ENCODE measurements around the gene MTERF4. TPM values are rescaled to one million over a fixed set of nuclear protein-coding genes. Genes with fewer than 3 reads are reported as not detected.
A peak's percentile ranks its signal among the peaks of the same experiment; 100 is the strongest.

The MTERF4 gene
- total and polyA plus RNA-seq, 2 of the 13 experiments (the other 11 are each of a cell fraction or from before 2014, with no cell fraction given), result 50.5 to 59.8 TPM

DNA sequence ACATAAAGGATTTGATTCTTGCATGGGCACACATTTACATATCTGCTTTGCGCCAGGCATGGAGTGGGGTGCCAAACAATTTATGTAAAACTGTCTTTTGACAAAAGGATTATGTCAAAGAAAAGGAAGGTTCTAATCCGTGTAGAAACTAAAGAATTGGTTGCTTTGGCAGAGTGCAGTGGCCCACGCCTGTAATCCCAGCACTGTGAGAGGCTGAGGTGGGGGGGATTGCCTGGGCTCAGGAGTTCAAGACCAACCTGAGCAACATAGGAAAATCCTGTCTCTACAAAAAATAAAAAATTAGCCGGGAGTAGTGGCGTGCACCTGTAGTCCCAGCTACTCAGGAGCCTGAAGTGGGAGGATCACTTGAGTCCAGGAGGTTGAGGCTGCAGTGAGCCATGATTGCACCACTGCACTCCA, 1.1 kb upstream of the MTERF4 start (continued):
- TF ChIP-seq, protein P1, sequence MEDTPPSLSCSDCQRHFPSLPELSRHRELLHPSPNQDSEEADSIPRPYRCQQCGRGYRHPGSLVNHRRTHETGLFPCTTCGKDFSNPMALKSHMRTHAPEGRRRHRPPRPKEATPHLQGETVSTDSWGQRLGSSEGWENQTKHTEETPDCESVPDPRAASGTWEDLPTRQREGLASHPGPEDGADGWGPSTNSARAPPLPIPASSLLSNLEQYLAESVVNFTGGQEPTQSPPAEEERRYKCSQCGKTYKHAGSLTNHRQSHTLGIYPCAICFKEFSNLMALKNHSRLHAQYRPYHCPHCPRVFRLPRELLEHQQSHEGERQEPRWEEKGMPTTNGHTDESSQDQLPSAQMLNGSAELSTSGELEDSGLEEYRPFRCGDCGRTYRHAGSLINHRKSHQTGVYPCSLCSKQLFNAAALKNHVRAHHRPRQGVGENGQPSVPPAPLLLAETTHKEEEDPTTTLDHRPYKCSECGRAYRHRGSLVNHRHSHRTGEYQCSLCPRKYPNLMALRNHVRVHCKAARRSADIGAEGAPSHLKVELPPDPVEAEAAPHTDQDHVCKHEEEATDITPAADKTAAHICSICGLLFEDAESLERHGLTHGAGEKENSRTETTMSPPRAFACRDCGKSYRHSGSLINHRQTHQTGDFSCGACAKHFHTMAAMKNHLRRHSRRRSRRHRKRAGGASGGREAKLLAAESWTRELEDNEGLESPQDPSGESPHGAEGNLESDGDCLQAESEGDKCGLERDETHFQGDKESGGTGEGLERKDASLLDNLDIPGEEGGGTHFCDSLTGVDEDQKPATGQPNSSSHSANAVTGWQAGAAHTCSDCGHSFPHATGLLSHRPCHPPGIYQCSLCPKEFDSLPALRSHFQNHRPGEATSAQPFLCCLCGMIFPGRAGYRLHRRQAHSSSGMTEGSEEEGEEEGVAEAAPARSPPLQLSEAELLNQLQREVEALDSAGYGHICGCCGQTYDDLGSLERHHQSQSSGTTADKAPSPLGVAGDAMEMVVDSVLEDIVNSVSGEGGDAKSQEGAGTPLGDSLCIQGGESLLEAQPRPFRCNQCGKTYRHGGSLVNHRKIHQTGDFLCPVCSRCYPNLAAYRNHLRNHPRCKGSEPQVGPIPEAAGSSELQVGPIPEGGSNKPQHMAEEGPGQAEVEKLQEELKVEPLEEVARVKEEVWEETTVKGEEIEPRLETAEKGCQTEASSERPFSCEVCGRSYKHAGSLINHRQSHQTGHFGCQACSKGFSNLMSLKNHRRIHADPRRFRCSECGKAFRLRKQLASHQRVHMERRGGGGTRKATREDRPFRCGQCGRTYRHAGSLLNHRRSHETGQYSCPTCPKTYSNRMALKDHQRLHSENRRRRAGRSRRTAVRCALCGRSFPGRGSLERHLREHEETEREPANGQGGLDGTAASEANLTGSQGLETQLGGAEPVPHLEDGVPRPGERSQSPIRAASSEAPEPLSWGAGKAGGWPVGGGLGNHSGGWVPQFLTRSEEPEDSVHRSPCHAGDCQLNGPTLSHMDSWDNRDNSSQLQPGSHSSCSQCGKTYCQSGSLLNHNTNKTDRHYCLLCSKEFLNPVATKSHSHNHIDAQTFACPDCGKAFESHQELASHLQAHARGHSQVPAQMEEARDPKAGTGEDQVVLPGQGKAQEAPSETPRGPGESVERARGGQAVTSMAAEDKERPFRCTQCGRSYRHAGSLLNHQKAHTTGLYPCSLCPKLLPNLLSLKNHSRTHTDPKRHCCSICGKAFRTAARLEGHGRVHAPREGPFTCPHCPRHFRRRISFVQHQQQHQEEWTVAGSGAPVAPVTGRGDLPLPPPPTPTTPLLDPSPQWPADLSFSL (CRISPR knock-in tag; IDR thresholded peaks at IDR 0.05), result no peak
- TF ChIP-seq U2AF1 (optimal IDR thresholded peaks at IDR 0.05; ENCODE audit: low read depth, low read length) (no peak), TGIF2 (CRISPR knock-in tag; IDR thresholded peaks at IDR 0.05) (no peak), KLF16 (CRISPR knock-in tag; IDR thresholded peaks at IDR 0.05) (no peak), FOXP1 (IDR thresholded peaks at IDR 0.05) (no peak), FOXP1 (CRISPR knock-in tag; IDR thresholded peaks at IDR 0.05) (no peak), FOXA3 (CRISPR knock-in tag; IDR thresholded peaks at IDR 0.05) (peak; percentile 6; the same call in 1 of the 2 replicates), ZNF256 (CRISPR knock-in tag; conservative IDR thresholded peaks at IDR 0.05) (no peak)
- TF ChIP-seq, protein P2, sequence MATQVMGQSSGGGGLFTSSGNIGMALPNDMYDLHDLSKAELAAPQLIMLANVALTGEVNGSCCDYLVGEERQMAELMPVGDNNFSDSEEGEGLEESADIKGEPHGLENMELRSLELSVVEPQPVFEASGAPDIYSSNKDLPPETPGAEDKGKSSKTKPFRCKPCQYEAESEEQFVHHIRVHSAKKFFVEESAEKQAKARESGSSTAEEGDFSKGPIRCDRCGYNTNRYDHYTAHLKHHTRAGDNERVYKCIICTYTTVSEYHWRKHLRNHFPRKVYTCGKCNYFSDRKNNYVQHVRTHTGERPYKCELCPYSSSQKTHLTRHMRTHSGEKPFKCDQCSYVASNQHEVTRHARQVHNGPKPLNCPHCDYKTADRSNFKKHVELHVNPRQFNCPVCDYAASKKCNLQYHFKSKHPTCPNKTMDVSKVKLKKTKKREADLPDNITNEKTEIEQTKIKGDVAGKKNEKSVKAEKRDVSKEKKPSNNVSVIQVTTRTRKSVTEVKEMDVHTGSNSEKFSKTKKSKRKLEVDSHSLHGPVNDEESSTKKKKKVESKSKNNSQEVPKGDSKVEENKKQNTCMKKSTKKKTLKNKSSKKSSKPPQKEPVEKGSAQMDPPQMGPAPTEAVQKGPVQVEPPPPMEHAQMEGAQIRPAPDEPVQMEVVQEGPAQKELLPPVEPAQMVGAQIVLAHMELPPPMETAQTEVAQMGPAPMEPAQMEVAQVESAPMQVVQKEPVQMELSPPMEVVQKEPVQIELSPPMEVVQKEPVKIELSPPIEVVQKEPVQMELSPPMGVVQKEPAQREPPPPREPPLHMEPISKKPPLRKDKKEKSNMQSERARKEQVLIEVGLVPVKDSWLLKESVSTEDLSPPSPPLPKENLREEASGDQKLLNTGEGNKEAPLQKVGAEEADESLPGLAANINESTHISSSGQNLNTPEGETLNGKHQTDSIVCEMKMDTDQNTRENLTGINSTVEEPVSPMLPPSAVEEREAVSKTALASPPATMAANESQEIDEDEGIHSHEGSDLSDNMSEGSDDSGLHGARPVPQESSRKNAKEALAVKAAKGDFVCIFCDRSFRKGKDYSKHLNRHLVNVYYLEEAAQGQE (IDR thresholded peaks at IDR 0.05; ENCODE audit: borderline replicate concordance in 1 of 2, low read depth in 1 of 2, low read length in 2 of 2), result no peak
- TF ChIP-seq, protein P3, sequence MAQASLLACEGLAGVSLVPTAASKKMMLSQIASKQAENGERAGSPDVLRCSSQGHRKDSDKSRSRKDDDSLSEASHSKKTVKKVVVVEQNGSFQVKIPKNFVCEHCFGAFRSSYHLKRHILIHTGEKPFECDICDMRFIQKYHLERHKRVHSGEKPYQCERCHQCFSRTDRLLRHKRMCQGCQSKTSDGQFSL (CRISPR knock-in tag; IDR thresholded peaks at IDR 0.05), result peak; percentile 75; the same call in 1 of the 2 replicates
